Activated CD4-positive, alpha-beta T cell treated with anti-CD3 and anti-CD28 coated beads for 36 hours (primary cell): ENCODE results near the gene ZNF175. TPM values are rescaled to one million over a fixed set of nuclear protein-coding genes. Genes with fewer than 3 reads are reported as not detected.

ENCODE experiments used
- ATAC-seq: fragments of 200-7000 bp; cut with Tn5 transposase; one replicate; pipeline ENCODE4 v1.10.0; 2021; ENCODE audit warnings: mild to moderate bottlenecking, moderate library complexity
- CTCF ChIA-PET: fragments of 350-600 bp; sonication (Branson Sonifier 250); formaldehyde crosslinking; loops from one replicate; lab custom pipeline; 2021; ENCODE audit warnings: antibody characterized with exemption; lab: Charles Lee
- POLR2A ChIA-PET: fragments of 350-600 bp; sonication (Branson Sonifier 250); formaldehyde crosslinking; loops from one replicate; lab custom pipeline; 2021; ENCODE audit warnings: antibody characterized with exemption, inconsistent platforms; lab: Charles Lee
- DNase-seq: peaks from one replicate; pipeline ENCODE4 v3.0.0-alpha.2; 2020
- H3K27ac Mint-ChIP-seq: one replicate; pipeline ENCODE4 v1.8.0; 2021; ENCODE audit warnings: mixed read lengths
- H3K27me3 Mint-ChIP-seq: one replicate; pipeline ENCODE4 v1.8.0; 2021; ENCODE audit warnings: mixed read lengths
- H3K36me3 Mint-ChIP-seq: one replicate; pipeline ENCODE4 v1.8.0; 2021; ENCODE audit warnings: low read depth, mixed read lengths
- H3K4me1 Mint-ChIP-seq: one replicate; pipeline ENCODE4 v1.8.0; 2021; ENCODE audit warnings: mixed read lengths
- H3K4me3 Mint-ChIP-seq: one replicate; pipeline ENCODE4 v1.8.0; 2021; ENCODE audit warnings: mild to moderate bottlenecking, moderate library complexity, mixed read lengths
- H3K9me3 Mint-ChIP-seq: one replicate; pipeline ENCODE4 v1.8.0; 2021; ENCODE audit warnings: low read depth, mixed read lengths
- intact Hi-C, 2 experiments: fragments of 100-400 bp; cut with DNase I in 1 of 2; cut with micrococcal nuclease in 1 of 2; formaldehyde crosslinking; loops; one replicate each; pipeline versions ENCODE4 v1.14.2 to v1.15.1; 2022 to 2024; cut with DNase I, micrococcal nuclease
- total RNA-seq, 2 experiments: library from RNA; stranded (reverse); gene quantifications; one replicate each; pipeline ENCODE4 v1.2.3, GENCODE V29; 2021

The ZNF175 gene
- total RNA-seq, result 1 to 10 TPM; 5.9 to 9.6 TPM

DNA sequence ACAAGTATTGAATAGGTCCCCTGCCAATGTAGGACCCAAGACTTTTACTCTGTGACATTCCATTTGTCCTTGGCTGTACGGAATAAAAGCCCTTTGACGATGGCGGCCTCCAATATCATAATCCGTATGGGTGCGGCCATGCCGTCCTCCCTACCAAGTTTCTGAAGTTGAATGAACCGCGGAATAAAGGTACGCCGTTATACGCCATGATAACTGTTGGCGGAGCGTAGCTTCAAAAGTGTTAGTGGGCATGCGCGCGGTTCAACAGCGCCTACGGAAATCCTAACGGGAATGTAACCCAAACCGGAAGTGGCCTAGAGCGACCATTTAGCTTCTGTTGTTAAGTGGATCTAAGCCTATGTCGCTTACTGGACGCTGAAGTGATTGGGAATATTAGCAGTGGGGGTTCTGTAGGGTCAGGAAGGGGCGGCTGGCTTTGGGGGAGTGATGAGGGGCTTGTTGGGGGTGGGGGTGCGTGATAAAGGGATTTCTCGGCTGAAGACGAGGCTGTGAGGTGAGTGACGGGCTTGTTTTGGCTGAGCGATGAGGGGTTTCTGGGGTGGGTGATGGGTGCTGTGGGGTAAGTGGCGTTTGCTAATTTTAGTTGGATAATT, at the start of gene ZNF175:
Gene ZNF175, plus strand, starts transcription at position 322 of the 614 bp plus-strand sequence. CDS start 2,047 bp downstream, outside the sequence.
- H3K4me3 Mint-ChIP-seq, result peak within 1 kb of the TSS; percentile 91
- H3K9me3 Mint-ChIP-seq, result peaks cover 4% of the 10 kb centered on the region
- peaks cover 2% of the 10 kb centered on the region for H3K27me3 Mint-ChIP-seq
- ChIA-PET CTCF (interaction anchor here (0.9 to 1.0 kb wide), 2 partner anchors 57 to 82 kb away, joined by 3 to 4 read pairs; no protein-coding TSS in a partner anchor), POLR2A (interaction anchor here (0.6 kb wide), 1 partner anchor 23 kb away, joined by 5 read pairs; no protein-coding TSS in a partner anchor)
- ATAC-seq, result peak; percentile 96
- peaks cover 30% of the 10 kb centered on the region for H3K36me3 Mint-ChIP-seq
- peak; percentile 91 for DNase-seq
- H3K27ac Mint-ChIP-seq, result peak within 1 kb of the TSS; percentile 89
- peaks cover 31% of the 10 kb centered on the region for H3K4me1 Mint-ChIP-seq
- intact Hi-C loops, result loop anchor here (1.0 to 5.0 kb wide), 5 partner anchors 23 to 764 kb away; partner anchors contain the start of gene CTU1 (in 1 of the 2)

DNA sequence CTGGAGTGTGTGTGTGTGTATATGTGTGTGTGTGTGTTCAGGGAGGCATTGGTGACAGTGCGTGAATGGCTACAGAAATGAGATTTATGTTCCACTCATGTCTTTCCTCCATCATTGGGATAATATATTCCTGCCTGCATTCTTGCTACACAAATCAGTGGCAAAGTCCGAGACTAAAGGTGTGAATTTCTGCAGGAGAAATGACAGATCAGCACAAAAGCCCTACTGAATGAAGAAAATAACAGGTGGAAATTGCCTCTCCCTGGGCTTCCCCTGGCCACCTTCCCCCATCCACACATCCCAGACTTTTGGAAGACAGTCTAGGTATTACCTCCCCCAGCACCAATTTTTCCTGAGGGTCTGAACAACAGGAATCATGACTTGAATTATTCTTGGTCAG, 49.7 kb upstream of the ZNF175 start:
- Mint-ChIP-seq H3K4me3 (no peak overlapping the region), H3K36me3 (no peaks in the 10 kb centered on the region), H3K27ac (no peak overlapping the region), H3K27me3 (peaks cover 18% of the 10 kb centered on the region), H3K4me1 (peaks cover 7% of the 10 kb centered on the region), H3K9me3 (peaks cover 3% of the 10 kb centered on the region)
- ChIA-PET POLR2A (no interaction called here), CTCF (no interaction called here)
- intact Hi-C loops, result no loop called here
- ATAC-seq, result no peak
- no peak for DNase-seq

DNA sequence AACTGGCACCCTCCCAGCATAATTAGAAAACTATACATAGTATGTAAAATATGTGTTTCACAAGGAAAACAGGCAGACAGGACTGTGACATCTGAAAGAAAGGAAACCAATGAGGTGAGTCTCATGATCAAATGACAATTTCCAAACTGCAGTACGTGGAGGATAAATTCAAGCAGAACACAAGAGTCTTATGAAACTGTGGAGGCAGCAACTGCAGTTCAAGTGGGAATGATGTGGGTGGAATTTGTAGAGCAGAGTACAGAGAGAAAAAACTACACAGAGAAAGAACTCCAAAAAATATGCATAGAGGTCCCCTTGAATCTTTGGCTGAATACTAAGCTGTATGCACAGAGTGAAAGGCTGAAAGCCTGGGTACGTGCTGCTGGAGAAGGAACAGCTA, 49.3 kb upstream of the ZNF175 start:
- H3K4me1 Mint-ChIP-seq, result peaks cover 7% of the 10 kb centered on the region
- ChIA-PET CTCF (interaction anchor here (1.2 to 1.8 kb wide), 2 partner anchors 8 to 140 kb away, joined by 3 to 11 read pairs; no protein-coding TSS in a partner anchor), POLR2A (no interaction called here)
- peaks cover 19% of the 10 kb centered on the region for H3K27me3 Mint-ChIP-seq
- H3K4me3 Mint-ChIP-seq, result no peak overlapping the region
- H3K27ac Mint-ChIP-seq, result no peak overlapping the region
- H3K9me3 Mint-ChIP-seq, result peaks cover 3% of the 10 kb centered on the region
- H3K36me3 Mint-ChIP-seq, result no peaks in the 10 kb centered on the region
- ATAC-seq, result no peak
- intact Hi-C loops, result no loop called here
- DNase-seq, result no peak

DNA sequence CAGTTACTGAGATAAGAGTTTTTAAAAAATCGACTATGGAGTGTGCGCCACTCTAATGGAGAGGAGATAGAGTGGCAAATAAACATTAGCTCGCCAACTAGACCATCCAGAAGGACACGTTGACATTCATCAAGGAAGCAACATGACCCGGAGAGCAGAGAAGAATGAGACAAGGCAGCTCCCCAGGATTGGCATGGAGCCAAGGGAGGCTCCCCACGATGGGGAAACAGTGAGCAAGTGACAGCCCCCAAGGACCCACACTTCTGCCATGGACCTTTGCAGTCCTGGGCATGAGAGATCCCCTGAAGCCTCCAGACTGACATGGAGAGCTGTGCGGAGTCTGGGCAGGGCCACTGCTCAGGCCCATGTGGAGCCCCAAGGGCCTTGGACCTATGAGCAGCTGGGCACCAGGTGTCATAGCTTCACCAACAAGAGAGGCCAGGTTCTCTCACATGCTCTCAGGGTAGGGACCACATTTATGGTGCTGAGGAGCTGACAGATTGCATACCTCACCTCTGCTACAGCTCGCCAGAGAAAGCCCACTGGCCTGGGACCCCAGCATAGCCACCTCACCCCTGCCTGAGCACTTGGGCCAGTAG, 46.3 kb upstream of the ZNF175 start:
- Mint-ChIP-seq H3K36me3 (no peaks in the 10 kb centered on the region), H3K4me1 (peaks cover 4% of the 10 kb centered on the region), H3K27ac (no peak overlapping the region), H3K9me3 (no peaks in the 10 kb centered on the region), H3K4me3 (no peak overlapping the region), H3K27me3 (peaks cover 24% of the 10 kb centered on the region)
- POLR2A ChIA-PET, result no interaction called here
- intact Hi-C loops, result no loop called here
- DNase-seq (no peak), ATAC-seq (no peak)
- CTCF ChIA-PET, result interaction anchor here (0.7 to 1.2 kb wide), 4 partner anchors 9 to 132 kb away, joined by 3 to 6 read pairs (median 3); no protein-coding TSS in a partner anchor

DNA sequence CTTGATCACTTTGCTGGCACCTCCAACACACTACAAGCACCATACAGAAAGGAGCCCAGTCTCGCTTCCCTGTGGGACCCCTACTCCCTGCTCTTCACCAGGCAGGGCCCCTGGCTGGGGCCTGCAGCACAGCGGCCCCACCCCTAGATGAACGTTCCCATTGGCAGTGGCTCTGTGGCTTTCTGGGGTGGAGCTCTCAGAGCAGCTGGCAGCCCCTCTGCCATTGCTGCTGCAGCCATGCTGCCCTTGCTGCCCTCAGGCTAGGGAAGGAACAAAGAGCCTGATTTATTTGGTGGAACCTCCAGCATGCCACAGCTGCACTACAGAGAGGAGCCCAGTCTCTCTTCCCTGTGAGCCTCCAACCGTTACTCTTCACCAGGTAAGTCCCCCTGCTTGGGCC, 45.4 kb upstream of the ZNF175 start:
- DNase-seq, result no peak
- Mint-ChIP-seq H3K9me3 (no peaks in the 10 kb centered on the region), H3K4me1 (peaks cover 4% of the 10 kb centered on the region), H3K27ac (no peak overlapping the region), H3K36me3 (no peaks in the 10 kb centered on the region), H3K4me3 (no peak overlapping the region), H3K27me3 (peaks cover 22% of the 10 kb centered on the region)
- ChIA-PET POLR2A (no interaction called here), CTCF (interaction anchor here (0.7 to 1.1 kb wide), 2 partner anchors 52 to 131 kb away, joined by 3 read pairs; no protein-coding TSS in a partner anchor)
- ATAC-seq, result no peak
- intact Hi-C loops, result no loop called here

DNA sequence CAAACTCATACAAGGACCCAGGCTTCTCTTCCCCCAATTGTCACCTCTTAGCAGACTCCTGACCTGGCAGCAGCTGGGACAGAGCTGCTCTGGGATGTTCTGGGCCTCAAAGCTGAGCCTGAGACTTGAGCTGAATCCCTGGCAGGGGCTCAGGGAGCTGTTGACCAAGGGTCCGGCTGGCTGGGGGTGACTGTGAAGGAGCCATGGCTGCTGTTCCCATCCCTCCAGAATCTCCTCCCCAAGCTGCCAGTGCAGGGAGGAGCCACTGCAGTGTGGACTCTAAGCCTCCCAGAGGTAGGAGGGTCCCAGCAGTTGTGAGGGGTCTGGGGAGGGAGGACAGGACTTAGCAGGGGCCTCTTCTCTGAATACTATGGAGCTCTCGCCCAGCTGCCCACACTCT, 41.8 kb upstream of the ZNF175 start:
- ChIA-PET POLR2A (no interaction called here), CTCF (no interaction called here)
- Mint-ChIP-seq H3K36me3 (no peaks in the 10 kb centered on the region), H3K4me1 (peaks cover 9% of the 10 kb centered on the region), H3K9me3 (no peaks in the 10 kb centered on the region), H3K27ac (no peak overlapping the region), H3K4me3 (no peak overlapping the region), H3K27me3 (peaks cover 37% of the 10 kb centered on the region)
- intact Hi-C loops, result no loop called here
- no peak for ATAC-seq
- DNase-seq, result no peak

DNA sequence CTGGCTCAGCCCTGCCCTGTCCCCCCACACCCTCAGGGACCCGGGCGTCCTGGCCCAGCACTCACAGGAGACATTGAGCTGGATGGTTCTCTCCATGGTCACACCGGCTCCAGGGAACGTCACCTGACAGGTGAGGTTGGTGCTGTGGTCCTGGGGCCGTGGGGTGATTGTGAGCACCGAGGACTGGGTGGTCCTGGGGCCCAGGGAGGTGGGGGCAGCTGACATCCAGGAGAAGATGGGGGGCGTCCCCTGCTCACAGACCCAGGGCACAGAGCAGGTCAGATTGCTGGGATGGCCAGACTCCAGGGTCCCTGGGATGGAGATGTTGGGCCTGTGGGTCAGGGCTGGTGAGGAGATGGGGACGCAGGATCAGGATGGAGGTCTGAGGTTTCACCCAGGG, 40.5 kb upstream of the ZNF175 start:
- intact Hi-C loops, result no loop called here

DNA sequence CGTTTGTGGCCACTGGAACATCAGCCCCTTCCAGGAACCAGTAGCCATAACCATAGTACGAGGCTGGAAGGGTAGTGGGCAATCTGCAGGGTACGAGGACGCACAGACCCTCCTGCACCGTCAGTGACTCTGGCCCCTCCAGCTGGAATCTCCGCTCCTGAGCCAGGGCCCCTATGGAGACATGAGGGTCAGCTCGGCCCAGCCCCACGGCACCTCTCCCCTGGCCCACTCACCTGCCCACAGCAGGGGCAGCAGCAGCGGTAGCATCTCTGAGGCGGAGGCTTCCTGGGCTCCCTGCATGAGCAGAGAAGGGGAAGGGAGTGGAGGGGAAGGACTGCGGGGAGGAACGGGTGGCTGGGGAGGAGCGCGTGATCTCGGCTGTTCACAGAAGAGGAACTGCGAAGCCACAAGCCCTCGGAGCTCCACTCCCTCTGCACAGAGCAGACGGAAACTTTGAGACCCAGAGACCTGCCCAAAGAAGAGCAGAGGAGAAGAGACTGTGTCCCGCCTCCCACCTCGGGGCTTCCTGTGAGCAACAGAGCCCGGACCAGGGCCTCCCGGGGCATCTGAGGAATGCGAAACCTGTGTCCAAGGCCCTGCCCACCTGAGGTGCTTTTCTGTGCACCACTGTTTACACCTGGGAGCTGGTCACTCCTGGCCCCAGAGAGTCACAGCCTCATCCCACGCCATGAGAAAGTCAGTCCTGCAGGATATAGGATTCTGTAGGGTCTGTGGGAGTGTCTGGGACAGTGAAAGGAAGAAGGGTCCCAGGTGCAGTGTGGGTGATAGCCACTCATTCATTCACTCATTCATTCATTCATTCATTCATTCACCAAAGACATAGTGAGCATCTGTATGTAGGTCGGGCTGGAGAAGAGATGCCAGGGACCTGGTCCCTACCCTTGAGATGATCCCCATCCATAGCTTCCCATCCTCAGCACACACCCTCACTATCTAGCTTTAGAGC, 39.5 kb upstream of the ZNF175 start, which contains the start of gene SIGLEC6:
Gene SIGLEC6, minus strand, starts transcription at position 322 of the 967 bp plus-strand sequence. Its CDS starts 22 bp downstream, at position 300.
- Mint-ChIP-seq H3K27ac (no peak within 1 kb of the TSS), H3K36me3 (no peaks in the 10 kb centered on the region), H3K4me1 (peaks cover 9% of the 10 kb centered on the region), H3K27me3 (peaks cover 46% of the 10 kb centered on the region), H3K9me3 (no peaks in the 10 kb centered on the region), H3K4me3 (no peak within 1 kb of the TSS)
- ChIA-PET CTCF (interaction anchor here (0.5 to 1.4 kb wide), 4 partner anchors 16 to 515 kb away, joined by 3 to 4 read pairs (median 3); no protein-coding TSS in a partner anchor), POLR2A (no interaction called here)
- peak; percentile 71 for ATAC-seq
- intact Hi-C loops, result no loop called here
- peak; percentile 46 for DNase-seq

More for the DNA sequence above, 40.5 kb upstream of the ZNF175 start:
- DNase-seq, result no peak
- H3K4me3 Mint-ChIP-seq, result no peak overlapping the region
- H3K27me3 Mint-ChIP-seq, result peaks cover 42% of the 10 kb centered on the region
- CTCF ChIA-PET, result no interaction called here
- H3K27ac Mint-ChIP-seq, result no peak overlapping the region
- no peak for ATAC-seq
- no peaks in the 10 kb centered on the region for H3K9me3 Mint-ChIP-seq
- H3K36me3 Mint-ChIP-seq, result no peaks in the 10 kb centered on the region
- H3K4me1 Mint-ChIP-seq, result peaks cover 9% of the 10 kb centered on the region
- POLR2A ChIA-PET, result no interaction called here

DNA sequence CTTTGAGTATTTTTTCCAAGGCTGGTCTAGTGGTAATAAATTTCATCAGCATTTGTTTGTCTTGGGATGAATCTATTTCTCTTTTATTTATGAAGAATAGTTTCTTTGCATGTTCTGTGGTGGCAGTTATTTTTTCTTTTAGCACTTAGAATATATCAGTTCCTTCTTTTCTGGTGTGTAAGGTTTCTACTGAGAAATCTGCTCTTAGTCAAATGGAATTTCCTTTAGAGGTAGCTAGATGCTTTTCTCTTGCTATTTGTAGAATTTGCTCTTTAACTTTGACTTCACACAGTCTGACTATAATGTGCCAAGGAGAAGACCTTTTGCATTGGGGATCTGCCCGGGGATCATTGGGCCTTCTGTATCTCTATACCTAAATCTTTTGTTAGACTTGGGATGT, 35.5 kb upstream of the ZNF175 start:
- peaks cover 9% of the 10 kb centered on the region for H3K4me1 Mint-ChIP-seq
- DNase-seq, result no peak
- H3K36me3 Mint-ChIP-seq, result no peaks in the 10 kb centered on the region
- ChIA-PET CTCF (interaction anchor here (0.7 kb wide), 2 partner anchors 121 to 214 kb away, joined by 3 read pairs; no protein-coding TSS in a partner anchor), POLR2A (interaction anchor here (0.6 kb wide), 1 partner anchor 56 kb away, joined by 3 read pairs; no protein-coding TSS in a partner anchor)
- H3K27ac Mint-ChIP-seq, result no peak overlapping the region
- intact Hi-C loops, result no loop called here
- peaks cover 56% of the 10 kb centered on the region for H3K27me3 Mint-ChIP-seq
- no peak for ATAC-seq
- no peak overlapping the region for H3K4me3 Mint-ChIP-seq
- H3K9me3 Mint-ChIP-seq, result no peaks in the 10 kb centered on the region

DNA sequence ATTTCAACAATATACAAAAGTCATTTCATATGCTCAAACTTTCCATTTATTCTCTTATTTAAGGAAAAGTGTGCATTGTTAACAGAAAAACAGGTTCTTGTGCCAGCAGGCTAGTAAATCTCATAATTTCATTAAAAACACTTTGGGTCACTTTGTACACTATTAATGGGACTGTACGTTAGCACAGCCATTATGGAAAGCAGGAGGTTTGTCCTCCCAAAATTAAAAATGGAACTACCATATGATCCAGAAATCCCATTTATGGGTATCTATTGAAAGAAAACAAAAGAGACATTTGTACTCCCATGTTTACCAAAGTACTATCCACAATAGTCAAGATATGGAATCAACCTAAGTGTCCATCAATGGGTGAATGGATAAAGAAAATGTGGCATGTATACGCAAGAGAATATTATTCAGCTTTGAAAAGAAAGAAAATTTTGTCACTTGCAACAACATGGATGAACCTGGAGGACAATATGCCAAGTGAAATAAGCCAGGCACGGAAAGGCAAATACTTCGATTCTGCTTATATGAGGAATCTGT, 31.2 kb upstream of the ZNF175 start:
- DNase-seq (no peak), ATAC-seq (no peak)
- Mint-ChIP-seq H3K4me1 (no peaks in the 10 kb centered on the region), H3K36me3 (no peaks in the 10 kb centered on the region), H3K27me3 (peaks cover 48% of the 10 kb centered on the region), H3K9me3 (no peaks in the 10 kb centered on the region), H3K4me3 (no peak overlapping the region), H3K27ac (no peak overlapping the region)
- POLR2A ChIA-PET, result interaction anchor here (0.6 kb wide), 1 partner anchor 144 kb away, joined by 4 read pairs; no protein-coding TSS in a partner anchor
- intact Hi-C loops, result no loop called here
- CTCF ChIA-PET, result interaction anchor here (1.0 kb wide), 1 partner anchor 25 kb away, joined by 3 read pairs; no protein-coding TSS in a partner anchor
